Stimulated activated CD8-positive, alpha-beta memory T cell treated with anti-CD3 and anti-CD28 coated beads, Interleukin-12 subunit alpha, Interleukin-12 subunit beta, amount 100 ng/mL, for 1 hour (primary cell): ENCODE results near the gene WDFY4.

Experiments used
- DNase-seq: peaks from one replicate; pipeline ENCODE4 v3.0.0-alpha.2; 2020; ENCODE audit warnings: low read depth

The WDFY4 gene

DNA sequence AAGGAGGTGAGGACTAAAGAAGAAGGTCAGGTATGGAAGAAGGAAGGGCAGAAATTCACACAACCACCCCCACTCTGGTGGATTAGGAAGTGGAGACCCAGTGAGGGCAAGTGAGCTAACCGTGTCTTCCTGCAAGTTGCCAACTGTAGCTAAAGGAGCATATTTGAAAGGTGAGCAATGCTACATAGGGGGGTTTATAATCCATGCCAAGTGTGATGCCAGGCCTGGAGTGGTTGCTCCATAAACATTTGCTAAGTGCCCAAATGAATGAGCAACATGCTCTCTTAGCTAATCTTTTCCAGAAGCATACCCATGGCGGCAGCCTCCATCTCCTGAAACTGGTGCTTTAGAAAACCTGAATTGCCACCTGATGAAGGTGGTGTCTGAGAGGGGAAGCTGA lies 133.4 kb downstream of the WDFY4 start:
- no peak for DNase-seq

- no peak for DNase-seq
These were observed 134.3 kb downstream of the WDFY4 start for GRCh38 chr10:48818861-48819520.

DNA sequence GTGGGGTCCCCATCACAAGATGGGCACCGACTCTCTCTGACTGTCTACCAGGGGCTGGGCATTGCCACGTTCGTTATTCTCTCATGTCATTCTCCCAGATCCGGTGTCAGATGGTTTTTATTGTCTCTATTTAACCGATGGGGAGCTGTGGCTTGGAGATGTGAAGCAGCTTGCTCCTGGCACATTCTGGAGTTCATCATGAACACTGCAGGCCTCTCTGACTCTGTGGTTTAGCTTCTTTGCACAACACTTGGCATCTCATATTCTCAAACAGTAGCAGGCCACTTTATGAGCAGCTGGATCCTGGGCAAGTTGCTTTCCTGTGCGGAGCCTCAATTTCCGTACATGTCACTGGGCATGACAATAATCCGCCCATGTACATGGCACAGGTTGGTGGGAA lies 135.1 kb downstream of the WDFY4 start:
- DNase-seq = no peak

- DNase-seq = no peak
These were observed 135.6 kb downstream of the WDFY4 start for GRCh38 chr10:48820231-48820630.

GRCh38 chr10:48820699-48821098 lies 136.0 kb downstream of the WDFY4 start:
- DNase-seq = no peak

DNA sequence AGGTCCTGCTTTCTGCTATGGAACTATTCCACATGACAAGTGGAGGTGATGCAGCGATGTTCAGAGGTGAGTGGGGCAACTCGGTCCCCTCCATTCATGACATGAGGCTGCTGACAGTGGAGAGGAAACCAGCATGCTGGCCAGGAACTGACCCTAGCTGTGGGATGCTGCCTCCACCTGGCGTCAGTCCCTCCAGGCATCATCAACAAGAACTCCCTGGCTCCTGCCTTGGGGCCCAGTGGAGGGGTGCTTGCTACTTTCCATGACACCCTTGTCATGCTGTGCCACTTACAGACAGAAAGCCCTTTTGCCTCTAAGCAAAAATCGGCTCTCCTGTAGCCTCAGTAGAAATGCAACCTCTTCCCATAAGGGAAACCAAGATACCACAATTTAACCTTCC lies 136.4 kb downstream of the WDFY4 start:
- DNase-seq = no peak

DNA sequence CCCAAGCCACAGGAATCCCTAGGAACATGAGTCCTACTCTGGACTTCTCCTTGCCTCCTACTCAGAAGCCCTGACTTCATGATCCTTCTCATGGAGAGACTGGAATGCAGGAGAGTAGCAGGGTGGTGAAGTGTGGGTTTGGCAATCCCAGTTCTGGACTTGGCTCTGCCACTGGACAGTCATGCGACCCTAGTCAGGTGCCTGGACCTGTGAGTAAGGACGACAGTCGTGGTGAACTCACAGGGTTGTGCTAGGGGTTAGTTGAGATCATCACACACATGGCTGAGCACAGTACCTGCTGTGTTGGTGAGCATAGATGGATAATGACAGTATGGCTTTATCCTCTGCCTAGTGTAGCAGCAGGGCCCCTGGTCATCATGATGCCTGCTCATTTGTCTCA lies 137.0 kb downstream of the WDFY4 start:
- no peak for DNase-seq

GRCh38 chr10:48833674-48834073 lies 149.0 kb downstream of the WDFY4 start:
- DNase-seq = no peak

- DNase-seq = no peak
These were observed 149.7 kb downstream of the WDFY4 start for GRCh38 chr10:48834189-48834965.

- no peak for DNase-seq
These were observed 151.1 kb downstream of the WDFY4 start for GRCh38 chr10:48835781-48836180.

DNA sequence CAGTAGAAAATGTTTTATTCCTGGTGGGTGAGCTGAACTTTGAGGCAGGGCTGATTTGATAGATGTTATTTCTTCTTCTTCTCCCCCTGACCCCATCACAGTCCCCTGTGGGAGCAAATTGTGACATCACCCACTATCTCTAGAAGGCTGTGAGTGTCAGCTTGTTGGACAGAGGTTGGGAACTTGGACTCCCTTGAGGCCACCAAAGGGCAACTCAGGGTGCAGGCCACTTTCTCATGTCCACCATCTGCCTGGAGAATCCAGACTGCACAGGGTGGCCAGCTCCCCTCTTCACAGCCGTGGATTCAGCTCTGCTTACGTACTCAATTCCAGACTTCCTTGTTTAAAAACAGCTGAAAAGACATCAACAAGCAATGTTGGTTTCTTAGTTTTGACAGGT lies 151.9 kb downstream of the WDFY4 start:
- no peak for DNase-seq

GRCh38 chr10:48838834-48839233 lies 154.2 kb downstream of the WDFY4 start:
- DNase-seq = no peak

DNA sequence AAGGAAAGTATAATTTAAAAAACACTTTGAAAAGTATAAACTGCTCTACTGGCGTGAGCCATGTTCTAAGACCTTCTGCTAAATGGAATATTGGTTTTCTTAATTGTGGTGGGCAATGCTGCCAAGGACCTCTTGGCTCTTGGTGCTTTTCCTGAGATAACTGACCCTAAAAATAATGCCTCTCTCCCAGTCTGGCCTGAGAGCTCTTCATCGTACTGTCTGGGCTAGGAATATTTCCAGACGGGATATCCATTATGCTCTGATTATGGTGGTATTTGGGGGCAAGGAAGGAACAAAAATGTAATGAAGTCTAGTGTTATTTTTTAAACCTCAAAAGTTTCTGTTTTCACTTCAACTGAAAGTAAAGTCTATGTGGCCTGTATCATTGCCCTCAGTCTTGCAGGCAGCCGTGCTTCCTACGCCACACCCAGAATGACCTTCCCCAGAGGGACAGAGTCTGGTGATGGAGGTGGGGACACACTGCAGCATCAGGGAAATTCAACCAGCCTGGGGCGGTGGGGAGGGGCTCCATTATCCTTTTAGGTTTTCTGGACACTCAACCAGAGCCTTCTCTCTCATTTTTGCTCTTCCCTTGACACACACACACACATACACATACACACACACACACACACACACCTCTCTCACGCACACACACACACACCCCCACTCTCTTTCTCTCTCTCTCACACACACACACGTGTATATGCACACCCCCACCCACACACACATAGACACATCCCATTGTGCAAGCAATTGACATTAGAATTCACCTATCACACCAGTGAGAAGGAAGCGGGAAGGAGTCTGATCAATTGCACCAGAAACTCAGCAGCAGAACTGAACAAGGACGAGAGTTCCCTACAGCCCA lies 155.4 kb downstream of the WDFY4 start:
- no peak for DNase-seq

DNA sequence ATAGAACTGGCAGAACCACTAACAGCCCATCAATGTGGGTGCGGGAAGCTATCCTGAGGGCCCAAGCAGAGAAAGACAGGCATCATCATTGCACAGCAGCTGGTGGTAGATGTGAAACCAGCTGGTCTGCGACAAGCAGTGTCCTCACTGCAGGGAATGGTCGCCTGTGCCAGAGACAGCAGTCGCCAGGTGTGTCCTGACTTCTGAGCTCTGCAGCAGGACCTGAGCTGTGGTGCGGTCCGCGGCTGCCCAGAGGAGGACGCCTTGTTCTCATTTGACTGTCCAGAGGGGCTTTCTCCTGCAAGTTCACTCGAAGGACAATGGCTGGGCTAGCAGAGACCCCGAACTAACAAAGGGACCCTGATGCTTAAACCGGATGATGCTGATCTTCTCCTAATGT lies 157.6 kb downstream of the WDFY4 start:
- DNase-seq = no peak

DNA sequence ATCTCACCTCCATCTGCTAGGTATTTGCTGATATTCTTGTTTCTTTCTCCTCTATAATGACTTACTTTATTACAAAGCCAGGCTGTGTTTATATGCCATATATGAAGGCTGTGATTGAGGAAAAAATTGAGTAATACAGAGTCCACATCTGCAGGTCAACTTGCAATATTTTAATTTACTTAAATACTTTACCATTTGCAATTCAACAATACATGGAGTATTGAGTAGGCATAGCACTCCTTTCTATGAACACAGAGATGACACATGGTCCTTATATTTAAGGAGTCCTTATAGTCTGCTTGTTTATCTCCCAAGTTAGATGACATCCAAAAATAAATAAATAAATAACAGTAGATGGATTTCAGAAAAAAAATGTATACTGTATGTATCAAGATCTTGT lies 158.5 kb downstream of the WDFY4 start:
- no peak for DNase-seq

DNA sequence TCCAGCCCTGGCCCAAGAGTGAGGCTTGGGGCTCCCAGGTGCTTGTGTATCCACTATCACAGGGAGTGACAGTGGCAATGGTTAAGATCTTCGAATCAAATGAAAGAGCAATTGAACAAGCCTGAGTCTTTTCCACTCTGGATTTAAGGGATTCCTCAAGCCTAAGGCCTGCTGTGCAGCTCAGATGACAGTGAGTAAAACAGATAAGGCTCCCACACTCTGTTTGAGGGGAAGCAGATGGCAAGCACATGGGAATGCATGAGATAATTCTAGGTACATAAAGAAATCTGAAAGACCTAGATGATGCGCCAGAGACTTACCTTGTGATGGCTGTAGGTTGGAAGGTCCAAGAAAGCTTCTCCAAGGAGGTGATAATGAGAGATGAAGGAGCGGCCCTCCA lies 159.9 kb downstream of the WDFY4 start:
- DNase-seq = no peak

GRCh38 chr10:48845512-48845911 lies 160.8 kb downstream of the WDFY4 start:
- DNase-seq = no peak

DNA sequence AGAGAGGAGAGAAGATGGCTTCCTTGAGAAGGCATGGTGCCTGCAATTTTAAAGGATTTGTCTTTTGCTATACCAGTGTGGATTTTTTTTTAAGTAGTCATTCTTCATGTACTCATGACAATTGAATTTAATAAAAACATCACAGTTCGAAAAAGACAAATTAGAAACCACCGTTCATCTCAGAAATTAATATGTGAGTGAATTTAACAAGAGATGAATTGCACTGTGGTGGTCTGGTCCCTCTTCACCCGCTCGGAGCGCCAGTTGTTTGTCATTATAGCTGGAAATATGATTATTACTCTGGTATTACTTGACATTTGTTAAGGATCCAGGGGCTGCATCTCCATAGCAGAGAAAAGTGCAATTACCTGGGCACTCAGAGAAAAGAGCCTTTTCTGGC lies 163.0 kb downstream of the WDFY4 start:
- DNase-seq = no peak

GRCh38 chr10:48856855-48857254 lies 172.2 kb downstream of the WDFY4 start:
- no peak for DNase-seq

GRCh38 chr10:48872234-48872633 lies 187.6 kb downstream of the WDFY4 start:
- no peak for DNase-seq

DNA sequence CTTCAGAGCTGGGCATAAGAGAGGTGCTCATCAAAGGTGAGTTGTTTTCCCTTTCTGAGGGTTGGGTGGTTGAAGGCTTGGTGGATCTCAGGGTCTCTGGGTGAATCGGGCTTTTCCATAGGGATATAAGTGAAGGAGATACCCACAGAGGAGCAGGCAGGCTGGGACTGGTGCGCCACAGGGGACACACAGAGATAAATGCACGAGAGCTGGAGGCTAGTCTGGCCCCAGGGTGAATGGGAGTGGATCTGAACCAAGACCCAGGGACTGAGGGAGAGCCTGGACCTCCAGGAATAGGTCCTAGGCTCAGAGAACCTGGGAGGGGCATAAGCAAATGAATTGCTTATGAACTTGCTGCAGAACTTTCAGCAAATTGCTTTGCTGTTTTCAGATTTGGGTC lies 193.4 kb downstream of the WDFY4 start:
- DNase-seq = no peak

DNA sequence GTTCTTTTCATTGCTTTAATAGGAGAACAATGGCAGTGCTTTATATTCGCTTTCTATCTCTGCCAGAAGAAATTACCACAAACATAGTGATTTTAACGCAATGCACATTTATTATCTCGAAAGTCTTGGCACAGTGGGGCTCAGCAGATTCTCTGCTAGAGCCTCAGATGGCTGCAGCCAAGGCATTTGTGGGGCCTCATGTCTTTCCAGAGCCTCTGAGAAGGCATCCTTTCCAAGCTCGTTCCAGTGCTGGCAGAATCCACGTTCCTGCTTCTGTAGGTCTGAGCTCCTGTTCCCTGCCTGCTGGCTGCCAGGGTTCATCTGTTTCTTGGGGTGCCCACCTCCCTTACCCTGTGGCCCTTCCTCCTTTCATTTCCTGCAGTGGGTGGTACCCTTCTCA lies 194.8 kb downstream of the WDFY4 start:
- no peak for DNase-seq
